K562 (cell line): Measurements from ENCODE around the gene VAPB. TPM values are rescaled to one million over a fixed set of nuclear protein-coding genes. Genes with fewer than 3 reads are reported as not detected.

Experiments used
- ATAC-seq: fragments of 200-7000 bp; cut with Tn5 transposase; 3 replicates; pipeline ENCODE4 v1.9.1; 2020; ENCODE audit warnings: moderate library complexity
- BruUV-seq: library from RNA; stranded (reverse); fragments of 400-500 nt; replicated peaks from 2 replicates; lab custom pipeline; 2021; lab: Mats Ljungman, UMichigan
- CTCF ChIA-PET: fragments of 300-600 bp; formaldehyde crosslinking; extraction: SDS; loops from one replicate; lab custom pipeline; 2021; ENCODE audit warnings: low intra/inter-chr PET ratio; lab: Yijun Ruan, JAX
- POLR2A ChIA-PET: fragments of 300-600, 350-650 bp; sonication (Branson Sonifier 250); formaldehyde crosslinking; extraction: SDS; loops from one replicate; lab custom pipeline; 2021; ENCODE audit warnings: antibody characterized with exemption, inconsistent platforms; lab: Yijun Ruan, JAX
- DNase-seq, 4 experiments: peaks; one replicate each; pipeline versions ENCODE4 v3.0.0 to v3.0.0-alpha.2; 2011 to 2018; ENCODE audit warnings: low spot score in 3 of 4, mixed read lengths in 3 of 4; ENCODE audit errors: extremely low read depth in 1 of 4
- FAIRE-seq: peaks from 2 replicates; lab custom pipeline; 2011; peaks lifted over from hg19 to GRCh38; lab: Jason Lieb, UNC
- H2AFZ ChIP-seq: 2 replicates; pipeline ENCODE4 v1.6.0; 2011; ENCODE audit warnings: low read depth, low read length, control low read depth, inconsistent platforms
- H3K27ac ChIP-seq: fragments of 200-600 bp; 3 replicates; pipeline ENCODE4 v1.8.0; 2011; ENCODE audit warnings: low read depth, mild to moderate bottlenecking, control low read depth, inconsistent platforms, low read length, moderate library complexity, mixed read lengths; ENCODE audit errors: extremely low read depth
- H3K27me3 ChIP-seq, 2 experiments: fragments of 300-600 bp in 1 of 2; 2 replicates in 1 of 2; 3 replicates in 1 of 2; pipeline versions ENCODE4 v1.6.0 to v1.8.0; 2011; ENCODE audit warnings: inconsistent platforms in 2 of 2, low read length in 2 of 2, mild to moderate bottlenecking in 1 of 2, mixed read lengths in 1 of 2, moderate library complexity in 1 of 2; ENCODE audit not compliant: control insufficient read depth in 2 of 2, insufficient read depth in 2 of 2
- H3K36me3 ChIP-seq: fragments of 300-600 bp; 3 replicates; pipeline ENCODE4 v1.8.0; 2011; ENCODE audit warnings: mild to moderate bottlenecking, low read length, inconsistent platforms; ENCODE audit not compliant: control insufficient read depth, insufficient read depth
- H3K4me1 ChIP-seq, 2 experiments: fragments of 200-600 bp in 1 of 2; replicated peaks in 1 of 2; 2 replicates in 1 of 2; 3 replicates in 1 of 2; pipeline versions ENCODE4 v1.5.1 to v1.8.0; 2011; ENCODE audit warnings: inconsistent platforms in 2 of 2, low read length in 2 of 2, mild to moderate bottlenecking in 1 of 2, mixed read lengths in 1 of 2, moderate library complexity in 1 of 2; ENCODE audit not compliant: control insufficient read depth in 2 of 2, insufficient read depth in 2 of 2
- H3K4me2 ChIP-seq: 2 replicates; pipeline ENCODE4 v1.6.1; 2011; ENCODE audit warnings: low read length, control low read depth, inconsistent platforms, mixed read lengths; ENCODE audit not compliant: insufficient read depth
- H3K4me3 ChIP-seq: fragments of 200-600 bp; sonication (generic), shearing (Covaris generic); 2 replicates; pipeline ENCODE4 v1.5.1; 2016; ENCODE audit warnings: control low read depth, inconsistent platforms
- H3K79me2 ChIP-seq: fragments of 200-600 bp; 3 replicates; pipeline ENCODE4 v1.8.0; 2011; ENCODE audit warnings: low read length, inconsistent platforms; ENCODE audit not compliant: control insufficient read depth, insufficient read depth
- H3K9ac ChIP-seq, 2 experiments: 2 replicates each; pipeline versions ENCODE4 v1.6.0 to v1.6.1; 2011; ENCODE audit warnings: low read depth in 2 of 2, low read length in 2 of 2, control low read depth in 1 of 2, inconsistent platforms in 1 of 2, mild to moderate bottlenecking in 1 of 2, mixed read lengths in 1 of 2; ENCODE audit not compliant: insufficient read depth in 1 of 2
- H3K9me1 ChIP-seq: one replicate; pipeline ENCODE4 v1.6.0; 2011; ENCODE audit warnings: inconsistent platforms, mild to moderate bottlenecking, low read length, moderate library complexity; ENCODE audit not compliant: control insufficient read depth, insufficient read depth
- H3K9me3 ChIP-seq: replicated peaks from 2 replicates; pipeline ENCODE4 v1.5.1; 2011; ENCODE audit warnings: low read depth, low read length, inconsistent platforms; ENCODE audit not compliant: control insufficient read depth, insufficient read depth
- H4K20me1 ChIP-seq: replicated peaks from 2 replicates; pipeline ENCODE4 v1.6.1; 2011; ENCODE audit warnings: low read length, inconsistent platforms, mixed read lengths; ENCODE audit not compliant: control insufficient read depth, insufficient read depth
- CBFA2T2 ChIP-seq: fragments of 450-650 bp; conservative IDR thresholded peaks from 2 replicates; pipeline ENCODE4 v1.6.1; 2017; ENCODE audit warnings: mild to moderate bottlenecking
- CBX5 ChIP-seq: IDR thresholded peaks from 2 replicates; pipeline ENCODE4 v1.6.1; 2014; ENCODE audit warnings: low read depth, borderline replicate concordance
- SLC30A9 ChIP-seq: fragments of 250-450 bp; sonication (Bioruptor Pico); IDR thresholded peaks from 2 replicates; pipeline ENCODE4 v1.8.0; 2022; ENCODE audit warnings: mild to moderate bottlenecking, moderate library complexity
- XRCC5 ChIP-seq: fragments of 200-400 bp; formaldehyde crosslinking; IDR thresholded peaks from 2 replicates; pipeline ENCODE4 v1.6.1; 2017; ENCODE audit warnings: low read depth, mild to moderate bottlenecking, low read length
- ZEB2 ChIP-seq: fragments of 450-650 bp; IDR thresholded peaks from 2 replicates; pipeline ENCODE4 v1.6.1; 2016
- ZNF785 ChIP-seq: fragments of 250-450 bp; sonication (Bioruptor Pico); IDR thresholded peaks from 2 replicates; pipeline ENCODE4 v1.4.0; 2020; ENCODE audit warnings: mild to moderate bottlenecking
- WGBS: fragments of 100-300 bp; shearing (Covaris generic); methylation state at CpG from one replicate; pipeline ENCODE4 v1.1.6; 2016; ENCODE audit warnings: low coverage, mixed read lengths; ENCODE audit not compliant: insufficient coverage; ENCODE audit errors: missing lambda C conversion rate; 5-methylcytosine and 5-hydroxymethylcytosine counted together
- in situ Hi-C: fragments of 300-500 bp; cut with MboI; formaldehyde crosslinking; loops from 4 replicates; pipeline ENCODE4 v1.15.0; 2018; ENCODE audit warnings: inconsistent platforms, mixed read lengths
- intact Hi-C: fragments of 100-400 bp; cut with micrococcal nuclease; formaldehyde crosslinking; loops from 2 replicates; pipeline ENCODE4 v1.14.2; 2022
- polyA plus RNA-seq, 8 experiments: library from polyadenylated mRNA; depleted of rRNA in 4 of 8; stranded (reverse) in 5 of 8; unstranded in 3 of 8; fragments of >200 nt; fragmentation: Nextera tagmentation in 2 of 8; fragmentation: Illumina TruSeq in 1 of 8; extraction: Ambion mirVana in 2 of 8; extraction: Trizol in 1 of 8; gene quantifications; 2 replicates each; pipeline versions ENCODE4 v1.2.1 to v1.2.3, GENCODE V29; 2011 to 2014; ENCODE audit warnings: inconsistent platforms in 1 of 8, missing spikeins in 1 of 8
- total RNA-seq, 7 experiments: library from RNA; depleted of rRNA in 6 of 7; stranded (reverse); fragments of >200 nt in 6 of 7; fragmentation: Illumina TruSeq in 2 of 7; extraction: Trizol in 2 of 7; gene quantifications; 2 replicates each; pipeline versions ENCODE4 v1.2.1 to v1.2.3, GENCODE V29; 2011 to 2021; ENCODE audit warnings: low replicate concordance in 1 of 7
- TF ChIP-seq, protein P1 (sequence below): sonication (generic); formaldehyde crosslinking; IDR thresholded peaks from 2 replicates; pipeline ENCODE4 v1.8.1; 2023; ENCODE audit warnings: mild to moderate bottlenecking, missing genetic modification reagents
- TF ChIP-seq, protein P2 (sequence below): fragments of 450-650 bp; IDR thresholded peaks from 2 replicates; pipeline ENCODE4 v1.6.1; 2016; ENCODE audit warnings: mild to moderate bottlenecking, moderate library complexity

The VAPB gene
- total and polyA plus RNA-seq, 9 of the 15 experiments (the other 6 are each of a cell fraction or from before 2014, with no cell fraction given) = 3.4 to 51.0 (median 27.9) TPM

DNA sequence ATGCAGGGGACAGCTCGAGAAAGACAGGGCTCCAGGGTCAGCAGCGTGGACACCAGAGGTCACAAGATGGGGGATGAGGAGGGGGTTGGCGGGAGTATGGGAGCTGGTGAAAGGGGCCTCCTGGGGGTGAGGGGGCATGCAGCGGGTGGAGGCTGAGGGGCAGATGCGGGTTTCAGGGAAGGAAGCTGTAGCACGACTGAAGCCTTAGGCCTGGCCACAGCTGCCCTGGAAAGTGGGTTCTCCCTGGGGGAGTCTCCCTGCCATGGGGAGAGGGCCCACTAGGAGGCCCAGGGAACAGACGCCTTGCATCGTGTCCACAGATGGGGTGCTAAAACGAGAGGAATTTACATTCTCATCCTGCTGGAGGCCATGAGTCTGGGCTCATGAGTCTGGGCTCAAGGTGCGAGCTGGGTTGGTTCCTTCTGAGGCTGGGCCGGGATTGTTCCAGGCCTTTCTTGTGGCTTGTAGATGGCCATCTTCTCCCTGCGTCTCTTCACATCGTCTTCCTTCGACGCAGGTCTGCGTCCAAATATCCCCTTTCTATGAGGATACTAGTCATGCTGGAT is 108.1 kb downstream of the VAPB start:
- no peak for FAIRE-seq
- intact Hi-C loops = no loop called here
- ATAC-seq = no peak
- TF ChIP-seq ZEB2 (no peak), CBX5 (no peak), CBFA2T2 (no peak), ZNF785 (CRISPR knock-in tag) (no peak), XRCC5 (no peak), SLC30A9 (no peak)
- TF ChIP-seq, protein P1, sequence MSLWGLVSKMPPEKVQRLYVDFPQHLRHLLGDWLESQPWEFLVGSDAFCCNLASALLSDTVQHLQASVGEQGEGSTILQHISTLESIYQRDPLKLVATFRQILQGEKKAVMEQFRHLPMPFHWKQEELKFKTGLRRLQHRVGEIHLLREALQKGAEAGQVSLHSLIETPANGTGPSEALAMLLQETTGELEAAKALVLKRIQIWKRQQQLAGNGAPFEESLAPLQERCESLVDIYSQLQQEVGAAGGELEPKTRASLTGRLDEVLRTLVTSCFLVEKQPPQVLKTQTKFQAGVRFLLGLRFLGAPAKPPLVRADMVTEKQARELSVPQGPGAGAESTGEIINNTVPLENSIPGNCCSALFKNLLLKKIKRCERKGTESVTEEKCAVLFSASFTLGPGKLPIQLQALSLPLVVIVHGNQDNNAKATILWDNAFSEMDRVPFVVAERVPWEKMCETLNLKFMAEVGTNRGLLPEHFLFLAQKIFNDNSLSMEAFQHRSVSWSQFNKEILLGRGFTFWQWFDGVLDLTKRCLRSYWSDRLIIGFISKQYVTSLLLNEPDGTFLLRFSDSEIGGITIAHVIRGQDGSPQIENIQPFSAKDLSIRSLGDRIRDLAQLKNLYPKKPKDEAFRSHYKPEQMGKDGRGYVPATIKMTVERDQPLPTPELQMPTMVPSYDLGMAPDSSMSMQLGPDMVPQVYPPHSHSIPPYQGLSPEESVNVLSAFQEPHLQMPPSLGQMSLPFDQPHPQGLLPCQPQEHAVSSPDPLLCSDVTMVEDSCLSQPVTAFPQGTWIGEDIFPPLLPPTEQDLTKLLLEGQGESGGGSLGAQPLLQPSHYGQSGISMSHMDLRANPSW (CRISPR knock-in tag) = no peak
- TF ChIP-seq, protein P2, sequence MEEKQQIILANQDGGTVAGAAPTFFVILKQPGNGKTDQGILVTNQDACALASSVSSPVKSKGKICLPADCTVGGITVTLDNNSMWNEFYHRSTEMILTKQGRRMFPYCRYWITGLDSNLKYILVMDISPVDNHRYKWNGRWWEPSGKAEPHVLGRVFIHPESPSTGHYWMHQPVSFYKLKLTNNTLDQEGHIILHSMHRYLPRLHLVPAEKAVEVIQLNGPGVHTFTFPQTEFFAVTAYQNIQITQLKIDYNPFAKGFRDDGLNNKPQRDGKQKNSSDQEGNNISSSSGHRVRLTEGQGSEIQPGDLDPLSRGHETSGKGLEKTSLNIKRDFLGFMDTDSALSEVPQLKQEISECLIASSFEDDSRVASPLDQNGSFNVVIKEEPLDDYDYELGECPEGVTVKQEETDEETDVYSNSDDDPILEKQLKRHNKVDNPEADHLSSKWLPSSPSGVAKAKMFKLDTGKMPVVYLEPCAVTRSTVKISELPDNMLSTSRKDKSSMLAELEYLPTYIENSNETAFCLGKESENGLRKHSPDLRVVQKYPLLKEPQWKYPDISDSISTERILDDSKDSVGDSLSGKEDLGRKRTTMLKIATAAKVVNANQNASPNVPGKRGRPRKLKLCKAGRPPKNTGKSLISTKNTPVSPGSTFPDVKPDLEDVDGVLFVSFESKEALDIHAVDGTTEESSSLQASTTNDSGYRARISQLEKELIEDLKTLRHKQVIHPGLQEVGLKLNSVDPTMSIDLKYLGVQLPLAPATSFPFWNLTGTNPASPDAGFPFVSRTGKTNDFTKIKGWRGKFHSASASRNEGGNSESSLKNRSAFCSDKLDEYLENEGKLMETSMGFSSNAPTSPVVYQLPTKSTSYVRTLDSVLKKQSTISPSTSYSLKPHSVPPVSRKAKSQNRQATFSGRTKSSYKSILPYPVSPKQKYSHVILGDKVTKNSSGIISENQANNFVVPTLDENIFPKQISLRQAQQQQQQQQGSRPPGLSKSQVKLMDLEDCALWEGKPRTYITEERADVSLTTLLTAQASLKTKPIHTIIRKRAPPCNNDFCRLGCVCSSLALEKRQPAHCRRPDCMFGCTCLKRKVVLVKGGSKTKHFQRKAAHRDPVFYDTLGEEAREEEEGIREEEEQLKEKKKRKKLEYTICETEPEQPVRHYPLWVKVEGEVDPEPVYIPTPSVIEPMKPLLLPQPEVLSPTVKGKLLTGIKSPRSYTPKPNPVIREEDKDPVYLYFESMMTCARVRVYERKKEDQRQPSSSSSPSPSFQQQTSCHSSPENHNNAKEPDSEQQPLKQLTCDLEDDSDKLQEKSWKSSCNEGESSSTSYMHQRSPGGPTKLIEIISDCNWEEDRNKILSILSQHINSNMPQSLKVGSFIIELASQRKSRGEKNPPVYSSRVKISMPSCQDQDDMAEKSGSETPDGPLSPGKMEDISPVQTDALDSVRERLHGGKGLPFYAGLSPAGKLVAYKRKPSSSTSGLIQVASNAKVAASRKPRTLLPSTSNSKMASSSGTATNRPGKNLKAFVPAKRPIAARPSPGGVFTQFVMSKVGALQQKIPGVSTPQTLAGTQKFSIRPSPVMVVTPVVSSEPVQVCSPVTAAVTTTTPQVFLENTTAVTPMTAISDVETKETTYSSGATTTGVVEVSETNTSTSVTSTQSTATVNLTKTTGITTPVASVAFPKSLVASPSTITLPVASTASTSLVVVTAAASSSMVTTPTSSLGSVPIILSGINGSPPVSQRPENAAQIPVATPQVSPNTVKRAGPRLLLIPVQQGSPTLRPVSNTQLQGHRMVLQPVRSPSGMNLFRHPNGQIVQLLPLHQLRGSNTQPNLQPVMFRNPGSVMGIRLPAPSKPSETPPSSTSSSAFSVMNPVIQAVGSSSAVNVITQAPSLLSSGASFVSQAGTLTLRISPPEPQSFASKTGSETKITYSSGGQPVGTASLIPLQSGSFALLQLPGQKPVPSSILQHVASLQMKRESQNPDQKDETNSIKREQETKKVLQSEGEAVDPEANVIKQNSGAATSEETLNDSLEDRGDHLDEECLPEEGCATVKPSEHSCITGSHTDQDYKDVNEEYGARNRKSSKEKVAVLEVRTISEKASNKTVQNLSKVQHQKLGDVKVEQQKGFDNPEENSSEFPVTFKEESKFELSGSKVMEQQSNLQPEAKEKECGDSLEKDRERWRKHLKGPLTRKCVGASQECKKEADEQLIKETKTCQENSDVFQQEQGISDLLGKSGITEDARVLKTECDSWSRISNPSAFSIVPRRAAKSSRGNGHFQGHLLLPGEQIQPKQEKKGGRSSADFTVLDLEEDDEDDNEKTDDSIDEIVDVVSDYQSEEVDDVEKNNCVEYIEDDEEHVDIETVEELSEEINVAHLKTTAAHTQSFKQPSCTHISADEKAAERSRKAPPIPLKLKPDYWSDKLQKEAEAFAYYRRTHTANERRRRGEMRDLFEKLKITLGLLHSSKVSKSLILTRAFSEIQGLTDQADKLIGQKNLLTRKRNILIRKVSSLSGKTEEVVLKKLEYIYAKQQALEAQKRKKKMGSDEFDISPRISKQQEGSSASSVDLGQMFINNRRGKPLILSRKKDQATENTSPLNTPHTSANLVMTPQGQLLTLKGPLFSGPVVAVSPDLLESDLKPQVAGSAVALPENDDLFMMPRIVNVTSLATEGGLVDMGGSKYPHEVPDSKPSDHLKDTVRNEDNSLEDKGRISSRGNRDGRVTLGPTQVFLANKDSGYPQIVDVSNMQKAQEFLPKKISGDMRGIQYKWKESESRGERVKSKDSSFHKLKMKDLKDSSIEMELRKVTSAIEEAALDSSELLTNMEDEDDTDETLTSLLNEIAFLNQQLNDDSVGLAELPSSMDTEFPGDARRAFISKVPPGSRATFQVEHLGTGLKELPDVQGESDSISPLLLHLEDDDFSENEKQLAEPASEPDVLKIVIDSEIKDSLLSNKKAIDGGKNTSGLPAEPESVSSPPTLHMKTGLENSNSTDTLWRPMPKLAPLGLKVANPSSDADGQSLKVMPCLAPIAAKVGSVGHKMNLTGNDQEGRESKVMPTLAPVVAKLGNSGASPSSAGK = no peak

More for the DNA sequence above, 108.1 kb downstream of the VAPB start:
- no peaks in the 10 kb centered on the region for H3K36me3 ChIP-seq
- in situ Hi-C loops = no loop called here
- peaks cover 5 to 47% of the 10 kb centered on the region in 2 experiments; a peak in 4 of 5 replicates for H3K27me3 ChIP-seq
- no TSS peak for BruUV-seq
- 23% methylated on average over 13 of the region's 16 CpGs for WGBS
- H3K9ac ChIP-seq = no peak overlapping the region
- no peaks in the 10 kb centered on the region; the same call in 1 of the 2 replicates for H3K9me3 ChIP-seq
- H3K27ac ChIP-seq = no peak overlapping the region
- no peaks in the 10 kb centered on the region for H3K79me2 ChIP-seq
- no peaks in the 10 kb centered on the region for H3K4me1 ChIP-seq
- H3K4me2 ChIP-seq = no peak overlapping the region
- POLR2A ChIA-PET = interaction anchor here (0.6 to 0.8 kb wide), 2 partner anchors 57 to 109 kb away, joined by 3 to 4 read pairs; no protein-coding TSS in a partner anchor
- no peak overlapping the region for H2AFZ ChIP-seq
- no peaks in the 10 kb centered on the region for H4K20me1 ChIP-seq
- CTCF ChIA-PET = no interaction called here
- no peaks in the 10 kb centered on the region for H3K9me1 ChIP-seq
- no peak for DNase-seq
- no peak overlapping the region for H3K4me3 ChIP-seq
